Thymus (tissue), 11 donors: Measurements from ENCODE around the gene BATF. TPM values are rescaled to one million over a fixed set of nuclear protein-coding genes. Genes with fewer than 3 reads are reported as not detected.

Experiments used
- DNase-seq, 9 donors: peaks; one replicate each; pipeline ENCODE4 v3.0.0-alpha.2; 2013; ENCODE audit warnings: low spot score in 9 of 9, low read depth in 6 of 9, missing footprints in 1 of 9
- H3K27ac ChIP-seq, 2 donors: one replicate each; pipeline ENCODE4 v1.5.1; 2013; ENCODE audit warnings: control low read depth in 1 of 2, low read depth in 1 of 2, low read length in 1 of 2, mild to moderate bottlenecking in 1 of 2, moderate library complexity in 1 of 2
- H3K27me3 ChIP-seq, 2 donors: one replicate each; pipeline ENCODE4 v1.5.1; 2013; ENCODE audit warnings: low read length in 1 of 2; ENCODE audit not compliant: control insufficient read depth in 2 of 2, insufficient read depth in 1 of 2
- H3K36me3 ChIP-seq, 2 donors: one replicate each; pipeline ENCODE4 v1.5.1; 2013; ENCODE audit warnings: low read length in 1 of 2, mild to moderate bottlenecking in 1 of 2, moderate library complexity in 1 of 2; ENCODE audit not compliant: control insufficient read depth in 2 of 2, insufficient read depth in 2 of 2
- H3K4me1 ChIP-seq, 2 donors: one replicate each; pipeline ENCODE4 v1.5.1; 2013; ENCODE audit warnings: low read length in 2 of 2; ENCODE audit not compliant: control insufficient read depth in 2 of 2, insufficient read depth in 2 of 2
- H3K4me3 ChIP-seq, 2 donors: one replicate each; pipeline ENCODE4 v1.5.1; 2013; ENCODE audit warnings: low read length in 2 of 2, control low read depth in 1 of 2, mild to moderate bottlenecking in 1 of 2
- H3K9me3 ChIP-seq, 2 donors: one replicate each; pipeline ENCODE4 v1.5.1; 2013; ENCODE audit warnings: low read length in 1 of 2, mild to moderate bottlenecking in 1 of 2; ENCODE audit not compliant: control insufficient read depth in 2 of 2, insufficient read depth in 1 of 2
- WGBS: extraction: QIAGEN DNeasy Blood & Tissue Kit; methylation state at CpG from one replicate; pipeline ENCODE4 v1.1.7; 2013; 5-methylcytosine and 5-hydroxymethylcytosine counted together
- polyA plus RNA-seq: library from polyadenylated mRNA; stranded (reverse); fragments of 200-250 nt; gene quantifications from one replicate; pipeline ENCODE4 v1.2.3, GENCODE V29; 2013
- total RNA-seq: library from RNA; stranded (reverse); fragments of 120-200 nt; gene quantifications from one replicate; pipeline ENCODE4 v1.2.4, GENCODE V29; 2013
- donor health status: healthy.

Gene BATF
- total and polyA plus RNA-seq, 2 donors = 12.9 to 27.4 TPM

DNA sequence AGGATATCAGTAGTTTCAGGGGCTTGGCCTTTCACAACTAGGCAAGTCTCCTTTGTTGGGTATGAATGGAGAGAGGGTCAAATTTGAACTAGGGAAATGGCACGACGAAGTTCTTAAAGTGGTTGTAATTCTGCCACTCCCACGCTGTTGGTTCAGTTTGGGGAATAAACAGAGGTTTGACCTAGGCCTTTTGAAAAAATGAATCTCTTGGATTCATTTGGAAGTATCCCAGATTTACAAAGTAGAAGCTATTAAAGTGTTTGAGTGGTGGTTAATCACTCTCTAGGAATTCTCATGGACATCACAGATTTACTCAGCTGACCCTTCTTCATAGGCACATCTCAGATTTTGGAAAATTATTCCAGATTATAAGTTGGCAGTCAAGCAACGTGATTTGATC lies 14.8 kb downstream of the BATF start:
- Histone ChIP-seq H3K9me3 (no peaks in the 10 kb centered on the region), H3K27me3 (no peaks in the 10 kb centered on the region), H3K36me3 (peaks cover 0 to 2% of the 10 kb centered on the region in 2 donors), H3K4me3 (no peak overlapping the region), H3K4me1 (peaks cover under 1 to 11% of the 10 kb centered on the region in 2 donors), H3K27ac (no peak overlapping the region)
- no peak for DNase-seq
- over 99% methylated on average over 4 of the region's 4 CpGs for WGBS

DNA sequence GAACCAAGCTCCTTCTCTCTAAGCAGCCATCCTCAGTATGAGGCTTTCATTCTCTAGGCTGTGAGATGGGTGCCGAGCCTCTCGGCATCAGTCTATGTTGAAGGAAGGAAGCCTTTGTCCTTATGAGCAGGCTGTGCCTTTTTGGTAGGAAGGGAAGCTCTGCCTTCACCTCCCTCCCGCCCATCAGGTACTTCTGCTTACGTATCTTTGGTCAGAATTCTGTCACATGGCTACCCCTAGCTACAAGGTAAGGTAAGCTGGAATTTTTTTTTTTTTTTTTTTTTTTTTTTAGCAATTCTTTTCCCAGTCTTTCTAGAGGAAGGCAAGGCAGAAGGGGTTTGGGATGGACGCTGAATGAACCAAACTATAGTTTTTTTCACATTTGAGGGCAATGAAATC lies 16.9 kb downstream of the BATF start:
- H3K27ac ChIP-seq = no peak overlapping the region
- H3K9me3 ChIP-seq = no peaks in the 10 kb centered on the region
- H3K27me3 ChIP-seq = no peaks in the 10 kb centered on the region
- peaks cover 9 to 28% of the 10 kb centered on the region in 2 donors for H3K4me1 ChIP-seq
- WGBS = 92% methylated on average over 5 of the region's 5 CpGs
- H3K4me3 ChIP-seq = no peak overlapping the region
- peaks cover 0 to 2% of the 10 kb centered on the region in 2 donors for H3K36me3 ChIP-seq
- no peak for DNase-seq

DNA sequence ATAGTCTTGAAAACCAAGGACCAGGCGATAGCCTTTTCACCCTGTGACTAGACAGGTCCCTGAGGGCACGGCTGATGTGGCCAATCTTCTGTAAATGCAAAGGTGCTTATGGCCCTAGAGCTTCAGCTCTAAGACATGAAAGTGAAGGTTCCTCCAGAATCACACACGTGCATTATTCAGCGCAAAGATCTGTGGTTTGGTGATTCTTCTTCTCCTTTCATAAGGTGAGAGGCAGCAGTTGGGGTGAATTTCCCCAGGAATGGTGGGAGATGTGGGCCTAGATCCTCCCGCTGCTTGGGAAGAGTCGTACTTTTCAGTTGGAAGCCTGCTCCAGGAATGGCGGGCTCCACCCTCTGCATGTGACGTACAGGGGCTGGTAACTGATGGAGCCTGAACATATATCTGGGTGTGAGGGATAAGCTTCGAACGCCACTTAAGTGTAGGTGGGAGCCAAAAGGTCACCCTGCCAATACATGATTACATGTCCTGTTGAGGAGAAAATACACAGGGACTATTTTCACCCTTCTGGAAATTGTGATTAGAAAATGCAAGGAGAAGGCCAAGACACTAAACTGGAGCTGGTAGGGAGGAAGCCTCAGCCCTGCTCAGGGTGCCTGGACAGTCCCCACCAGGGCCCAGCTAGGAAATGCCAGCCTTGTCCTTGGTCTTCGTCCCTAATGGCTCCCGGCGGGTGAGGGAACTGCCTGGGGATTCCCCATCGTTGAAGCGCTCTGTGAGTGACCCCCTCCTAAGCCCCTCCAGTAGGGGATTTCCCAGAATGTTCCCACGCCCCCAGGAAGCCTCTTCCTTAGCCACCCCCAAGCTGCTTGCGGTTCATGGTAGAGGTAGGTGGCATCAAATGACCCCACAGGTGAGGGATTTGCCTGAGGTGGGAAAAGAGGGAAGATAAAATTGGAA lies 17.6 kb downstream of the BATF start:
- Histone ChIP-seq H3K36me3 (peaks cover 0 to 2% of the 10 kb centered on the region in 2 donors), H3K9me3 (no peaks in the 10 kb centered on the region), H3K4me3 (no peak overlapping the region), H3K27ac (no peak overlapping the region), H3K4me1 (peaks cover 9 to 28% of the 10 kb centered on the region in 2 donors), H3K27me3 (no peaks in the 10 kb centered on the region)
- DNase-seq = no peak
- 78% methylated on average over 17 of the region's 17 CpGs for WGBS

DNA sequence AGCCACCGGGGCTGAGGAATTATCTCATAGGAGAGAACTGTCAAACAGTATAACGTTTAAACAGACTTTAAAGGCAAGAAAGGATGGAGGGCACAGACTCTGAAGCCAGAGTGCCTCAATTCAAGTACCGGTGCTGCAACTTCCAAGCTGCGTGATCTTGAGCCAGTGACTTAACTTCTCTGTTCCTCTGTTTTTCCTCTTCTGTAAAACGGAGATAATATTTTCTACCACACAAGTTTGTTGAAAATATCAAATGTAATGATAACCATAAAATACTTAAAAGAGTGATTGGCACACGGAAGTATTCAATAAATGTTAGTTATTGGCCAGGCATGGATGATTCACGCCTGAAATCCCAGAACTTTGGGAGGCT lies 18.2 kb downstream of the BATF start:
- H3K9me3 ChIP-seq = no peaks in the 10 kb centered on the region
- no peak for DNase-seq
- 92% methylated on average over 7 of the region's 7 CpGs for WGBS
- H3K4me3 ChIP-seq = no peak overlapping the region
- H3K4me1 ChIP-seq = peaks cover 9 to 28% of the 10 kb centered on the region in 2 donors
- H3K36me3 ChIP-seq = peaks cover 0 to 2% of the 10 kb centered on the region in 2 donors
- no peaks in the 10 kb centered on the region for H3K27me3 ChIP-seq
- no peak overlapping the region for H3K27ac ChIP-seq

DNA sequence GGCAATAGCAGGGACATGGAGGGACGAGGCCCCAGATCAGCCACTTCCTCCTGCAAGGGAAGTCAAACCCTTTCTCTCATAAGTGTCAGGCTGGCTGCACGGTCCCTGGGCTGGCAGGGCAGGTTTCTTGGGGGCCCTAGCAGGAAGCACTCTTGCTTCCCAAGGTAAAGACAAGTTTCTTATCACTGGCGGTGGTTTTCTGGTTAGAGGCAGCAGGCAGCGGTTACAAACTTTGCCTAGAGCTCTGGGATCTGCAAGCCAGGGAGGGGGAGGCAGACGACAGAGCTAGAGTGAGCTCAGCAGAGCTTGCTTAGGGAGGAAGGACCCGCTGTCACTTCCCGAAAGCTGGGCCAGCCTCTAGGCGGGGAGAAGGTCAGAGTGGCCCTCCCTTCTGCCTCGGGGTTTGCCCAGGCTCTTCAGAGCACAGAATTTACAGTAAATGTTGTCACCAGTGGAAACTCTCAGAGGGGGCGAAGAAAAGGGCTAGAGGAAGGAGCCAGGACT lies 20.4 kb downstream of the BATF start:
- peaks cover 0 to 2% of the 10 kb centered on the region in 2 donors for H3K36me3 ChIP-seq
- peak overlapping the region; percentile 4 to 5 for H3K4me3 ChIP-seq
- peaks cover 9 to 28% of the 10 kb centered on the region in 2 donors for H3K4me1 ChIP-seq
- no peaks in the 10 kb centered on the region for H3K9me3 ChIP-seq
- 6% methylated on average over 10 of the region's 10 CpGs for WGBS
- peak in 4 of 9 donors; percentile 41 to 79 (median 57) for DNase-seq
- no peaks in the 10 kb centered on the region for H3K27me3 ChIP-seq
- peak overlapping the region; percentile 75 to 79 for H3K27ac ChIP-seq

DNA sequence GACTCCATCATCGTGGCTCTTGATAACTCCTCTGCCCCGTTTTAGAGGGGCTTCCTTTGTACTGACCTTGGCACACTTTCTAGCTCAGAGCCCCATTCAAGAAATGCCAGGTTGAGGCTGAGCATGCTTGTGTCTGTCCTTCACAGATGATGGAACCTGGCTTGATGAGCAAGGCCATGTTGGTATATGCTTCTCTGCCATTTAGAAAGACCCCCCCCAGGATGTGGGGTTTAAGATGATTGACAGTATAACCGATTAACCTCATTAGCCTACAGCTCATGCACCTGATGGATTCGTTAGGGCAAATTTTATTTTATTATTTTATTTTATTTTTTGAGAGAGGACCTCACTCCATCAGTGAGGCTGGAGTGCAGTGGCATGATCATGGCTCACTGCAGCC lies 21.0 kb downstream of the BATF start:
- H3K27ac ChIP-seq = peak overlapping the region; percentile 75 to 79
- peak overlapping the region in 1 of 2 donors; percentile 5 for H3K4me3 ChIP-seq
- DNase-seq = peak in 2 of 9 donors; percentile 27 to 58
- H3K36me3 ChIP-seq = peaks cover 0 to 2% of the 10 kb centered on the region in 2 donors
- H3K9me3 ChIP-seq = no peaks in the 10 kb centered on the region
- 10% methylated on average over 4 of the region's 4 CpGs for WGBS
- peaks cover 9 to 28% of the 10 kb centered on the region in 2 donors for H3K4me1 ChIP-seq
- no peaks in the 10 kb centered on the region for H3K27me3 ChIP-seq

DNA sequence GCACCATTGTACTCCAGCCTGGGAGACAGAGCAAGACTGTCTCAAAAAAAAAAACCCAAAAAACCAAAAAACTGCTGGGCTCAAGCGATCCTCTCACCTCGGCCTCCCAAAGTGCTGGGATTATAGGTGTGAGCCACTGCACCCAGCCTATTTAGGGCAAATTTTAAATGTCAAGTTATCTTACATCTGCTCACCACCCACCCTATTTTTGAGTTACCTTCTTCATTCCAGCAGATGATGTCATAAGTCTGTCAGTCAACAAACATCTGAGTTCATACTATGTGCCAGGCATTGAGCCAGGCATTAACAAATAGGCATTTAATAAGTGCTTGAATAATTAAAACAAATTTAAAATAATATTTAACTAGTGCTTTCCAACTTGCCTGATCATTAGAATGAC lies 21.5 kb downstream of the BATF start:
- Histone ChIP-seq H3K36me3 (peaks cover 0 to 2% of the 10 kb centered on the region in 2 donors), H3K27me3 (no peaks in the 10 kb centered on the region), H3K4me3 (no peak overlapping the region), H3K27ac (no peak overlapping the region), H3K4me1 (peaks cover 9 to 28% of the 10 kb centered on the region in 2 donors), H3K9me3 (no peaks in the 10 kb centered on the region)
- 90% methylated on average over 2 of the region's 2 CpGs for WGBS
- DNase-seq = no peak

DNA sequence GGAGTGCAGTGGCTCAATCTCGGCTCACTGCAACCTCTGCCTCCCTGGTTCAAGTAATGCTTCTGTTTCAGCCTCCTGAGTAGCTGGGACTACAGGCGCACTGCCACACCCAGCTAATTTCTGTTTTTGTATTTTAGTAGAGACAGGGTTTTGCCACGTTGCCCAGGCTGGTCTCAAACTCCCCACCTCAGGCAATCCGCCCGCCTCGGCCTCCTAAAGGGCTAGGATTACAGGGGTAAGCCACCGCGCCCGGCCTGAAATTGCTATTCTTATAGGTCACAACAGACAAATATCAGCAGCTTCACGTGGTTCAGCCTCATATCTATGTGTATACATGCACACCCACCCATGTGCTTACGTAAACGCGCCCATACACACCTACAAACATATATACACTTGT lies 23.6 kb downstream of the BATF start:
- DNase-seq = no peak
- Histone ChIP-seq H3K9me3 (no peaks in the 10 kb centered on the region), H3K36me3 (no peaks in the 10 kb centered on the region), H3K27ac (no peak overlapping the region), H3K27me3 (no peaks in the 10 kb centered on the region), H3K4me3 (no peak overlapping the region), H3K4me1 (peaks cover 9 to 21% of the 10 kb centered on the region in 2 donors)
- 98% methylated on average over 13 of the region's 13 CpGs for WGBS

DNA sequence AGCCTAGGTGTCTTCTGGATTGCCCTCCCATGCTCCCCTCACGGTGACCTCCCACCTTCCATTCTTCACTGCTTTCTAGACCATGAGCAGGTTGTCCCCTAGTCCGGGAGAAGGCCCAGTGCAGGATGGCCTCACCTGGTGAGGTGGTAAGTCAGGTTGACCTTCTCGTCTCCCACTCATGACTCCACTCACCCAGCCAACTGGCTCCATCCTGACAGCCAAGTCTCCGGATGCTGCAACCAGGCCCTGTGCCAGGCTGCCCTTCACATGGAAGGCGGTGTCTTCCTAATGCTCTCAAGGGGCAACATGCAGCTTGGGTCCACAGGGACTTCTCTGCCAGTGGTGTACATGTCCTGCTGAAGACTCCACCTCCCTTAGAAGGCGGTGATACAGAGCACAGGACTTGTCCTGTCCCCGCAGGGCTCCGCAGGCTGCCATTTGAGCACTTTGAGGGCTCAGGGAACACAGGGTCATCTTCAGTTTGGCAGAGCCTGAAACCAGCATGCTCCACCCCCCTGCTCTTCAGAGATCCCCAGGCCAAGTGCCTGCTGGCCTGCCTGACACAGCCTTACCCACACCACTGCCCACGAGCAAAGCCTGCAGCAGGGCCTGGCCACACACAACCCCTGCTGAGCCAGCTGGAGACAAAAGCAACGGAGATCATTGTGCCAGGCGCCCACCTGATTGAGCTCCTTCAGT lies 25.4 kb downstream of the BATF start:
- Histone ChIP-seq H3K36me3 (no peaks in the 10 kb centered on the region), H3K27ac (no peak overlapping the region), H3K4me3 (no peak overlapping the region), H3K4me1 (peaks cover 2 to 11% of the 10 kb centered on the region in 2 donors), H3K9me3 (no peaks in the 10 kb centered on the region), H3K27me3 (no peaks in the 10 kb centered on the region)
- DNase-seq = no peak
- WGBS = 95% methylated on average over 11 of the region's 11 CpGs
